AG09309 (cell line): ENCODE data around the gene FBXL19.

ENCODE experiments used
- DNase-seq: peaks from one replicate; pipeline ENCODE4 v3.0.0-alpha.2; 2010; ENCODE audit warnings: low read depth
- H3K4me3 ChIP-seq: 2 replicates; pipeline ENCODE4 v1.5.1; 2011; ENCODE audit warnings: mild to moderate bottlenecking, low read depth, low read length, moderate library complexity; ENCODE audit not compliant: control insufficient read depth
- TF ChIP-seq, protein P1 (sequence below): IDR thresholded peaks from 2 replicates; pipeline ENCODE4 v1.5.1; 2011; ENCODE audit warnings: mild to moderate bottlenecking, low read depth, low read length, inconsistent platforms; ENCODE audit not compliant: insufficient read depth, control insufficient read depth; ENCODE audit errors: missing control alignments

Gene FBXL19

DNA sequence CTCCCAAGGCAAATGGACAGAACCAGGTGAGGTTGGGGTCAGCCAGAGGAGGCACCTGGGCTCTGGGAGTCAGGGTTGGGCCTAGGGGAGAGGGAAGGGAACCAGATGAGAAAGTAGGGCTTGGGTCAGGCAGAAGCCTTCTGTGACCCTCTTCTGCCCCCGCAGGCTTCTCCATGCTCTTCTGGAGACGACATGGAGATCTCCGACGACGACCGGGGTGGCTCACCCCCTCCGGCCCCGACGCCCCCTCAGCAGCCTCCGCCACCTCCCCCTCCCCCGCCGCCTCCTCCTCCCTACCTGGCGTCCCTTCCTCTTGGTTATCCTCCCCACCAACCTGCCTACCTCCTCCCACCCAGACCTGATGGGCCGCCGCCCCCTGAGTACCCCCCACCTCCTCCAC lies 42.1 kb downstream of the FBXL19 start:
- DNase-seq, result no peak
- TF ChIP-seq, protein P1, sequence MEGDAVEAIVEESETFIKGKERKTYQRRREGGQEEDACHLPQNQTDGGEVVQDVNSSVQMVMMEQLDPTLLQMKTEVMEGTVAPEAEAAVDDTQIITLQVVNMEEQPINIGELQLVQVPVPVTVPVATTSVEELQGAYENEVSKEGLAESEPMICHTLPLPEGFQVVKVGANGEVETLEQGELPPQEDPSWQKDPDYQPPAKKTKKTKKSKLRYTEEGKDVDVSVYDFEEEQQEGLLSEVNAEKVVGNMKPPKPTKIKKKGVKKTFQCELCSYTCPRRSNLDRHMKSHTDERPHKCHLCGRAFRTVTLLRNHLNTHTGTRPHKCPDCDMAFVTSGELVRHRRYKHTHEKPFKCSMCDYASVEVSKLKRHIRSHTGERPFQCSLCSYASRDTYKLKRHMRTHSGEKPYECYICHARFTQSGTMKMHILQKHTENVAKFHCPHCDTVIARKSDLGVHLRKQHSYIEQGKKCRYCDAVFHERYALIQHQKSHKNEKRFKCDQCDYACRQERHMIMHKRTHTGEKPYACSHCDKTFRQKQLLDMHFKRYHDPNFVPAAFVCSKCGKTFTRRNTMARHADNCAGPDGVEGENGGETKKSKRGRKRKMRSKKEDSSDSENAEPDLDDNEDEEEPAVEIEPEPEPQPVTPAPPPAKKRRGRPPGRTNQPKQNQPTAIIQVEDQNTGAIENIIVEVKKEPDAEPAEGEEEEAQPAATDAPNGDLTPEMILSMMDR, result no peak
- no peak overlapping the region for H3K4me3 ChIP-seq

DNA sequence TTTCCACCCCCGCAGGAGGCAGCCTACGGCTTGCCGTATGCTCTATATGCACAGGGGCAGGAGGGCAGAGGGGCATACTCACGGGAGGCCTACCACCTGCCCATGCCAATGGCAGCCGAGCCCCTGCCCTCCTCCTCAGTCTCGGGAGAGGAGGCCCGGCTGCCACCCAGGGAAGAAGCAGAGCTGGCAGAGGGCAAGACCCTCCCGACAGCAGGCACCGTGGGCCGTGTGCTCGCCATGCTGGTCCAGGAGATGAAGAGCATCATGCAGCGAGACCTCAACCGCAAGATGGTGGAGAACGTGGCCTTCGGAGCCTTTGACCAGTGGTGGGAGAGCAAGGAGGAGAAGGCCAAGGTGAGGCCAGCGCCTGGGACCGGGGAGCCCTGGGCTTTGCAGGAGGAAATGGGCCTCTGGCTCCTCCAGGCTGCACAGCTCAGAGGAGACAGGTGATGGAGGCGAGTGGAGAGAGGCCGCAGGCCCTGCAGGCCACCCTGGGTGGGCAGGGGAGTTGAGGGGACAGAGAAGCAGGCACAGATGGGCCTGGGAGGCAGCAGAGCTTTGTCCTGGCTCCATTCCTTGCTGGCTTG lies 42.8 kb downstream of the FBXL19 start:
- H3K4me3 ChIP-seq, result no peak overlapping the region
- TF ChIP-seq, protein P1, result no peak
- no peak for DNase-seq

DNA sequence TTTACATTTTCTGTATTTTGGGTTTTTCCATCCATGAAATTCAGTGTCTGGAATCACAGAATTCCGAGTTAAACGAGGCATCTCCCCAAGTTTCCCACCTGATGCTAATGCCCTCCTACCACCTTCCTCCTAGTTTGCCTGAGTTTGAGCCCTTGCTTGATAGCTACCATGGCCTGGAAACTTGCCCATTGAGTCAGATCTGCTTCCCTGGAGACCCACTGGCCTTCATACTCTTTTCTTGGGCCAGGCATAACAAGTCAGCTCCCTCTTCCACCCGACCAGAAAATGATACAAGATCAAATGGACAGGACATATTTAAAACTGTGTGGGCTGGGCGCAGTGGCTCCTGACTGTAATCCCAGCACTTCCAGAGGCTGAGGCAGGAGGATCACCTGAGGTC lies 44.4 kb downstream of the FBXL19 start:
- H3K4me3 ChIP-seq, result no peak overlapping the region
- TF ChIP-seq, protein P1, result no peak
- no peak for DNase-seq

DNA sequence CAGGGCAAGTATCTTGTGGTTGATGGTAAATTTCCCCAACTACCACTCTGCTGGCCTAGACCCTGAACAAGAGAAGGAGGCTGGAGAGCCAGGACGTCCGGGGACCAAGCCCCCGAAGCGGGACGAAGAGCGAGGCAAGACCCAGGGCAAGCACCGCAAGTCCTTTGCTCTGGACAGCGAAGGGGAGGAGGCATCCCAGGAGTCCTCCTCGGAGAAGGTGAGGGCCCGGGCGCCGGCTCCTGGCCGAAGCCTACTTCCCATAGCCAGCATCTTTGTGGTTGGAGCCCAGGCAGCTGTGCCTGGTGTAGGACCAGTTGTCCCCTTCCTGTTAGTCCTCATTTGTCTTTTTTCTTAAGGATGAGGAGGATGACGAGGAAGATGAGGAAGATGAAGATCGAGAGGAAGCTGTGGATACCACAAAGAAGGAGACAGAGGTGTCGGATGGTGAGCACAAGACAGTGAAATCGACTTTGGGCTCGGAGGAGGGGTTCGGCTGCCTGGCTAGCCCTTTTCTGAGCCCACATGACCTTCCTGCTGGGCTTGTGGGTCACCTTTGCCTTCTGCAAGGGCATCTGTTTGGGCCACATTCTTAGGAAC lies 46.0 kb downstream of the FBXL19 start:
- H3K4me3 ChIP-seq, result no peak overlapping the region
- DNase-seq, result no peak
- TF ChIP-seq, protein P1, result no peak

DNA sequence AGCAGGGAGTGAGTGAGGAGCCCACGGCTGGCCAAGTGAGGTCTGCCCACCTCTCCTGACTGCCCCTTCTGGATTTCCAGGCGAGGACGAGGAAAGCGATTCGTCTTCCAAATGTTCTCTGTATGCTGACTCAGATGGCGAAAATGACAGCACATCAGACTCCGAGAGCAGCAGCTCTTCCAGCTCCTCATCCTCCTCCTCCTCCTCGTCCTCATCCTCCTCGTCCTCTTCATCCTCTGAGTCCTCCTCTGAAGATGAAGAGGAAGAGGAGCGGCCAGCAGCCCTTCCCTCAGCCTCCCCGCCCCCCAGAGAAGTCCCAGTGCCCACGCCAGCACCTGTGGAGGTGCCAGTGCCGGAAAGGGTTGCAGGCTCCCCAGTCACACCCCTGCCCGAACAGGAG lies 47.9 kb downstream of the FBXL19 start:
- DNase-seq, result no peak
- TF ChIP-seq, protein P1, result no peak

DNA sequence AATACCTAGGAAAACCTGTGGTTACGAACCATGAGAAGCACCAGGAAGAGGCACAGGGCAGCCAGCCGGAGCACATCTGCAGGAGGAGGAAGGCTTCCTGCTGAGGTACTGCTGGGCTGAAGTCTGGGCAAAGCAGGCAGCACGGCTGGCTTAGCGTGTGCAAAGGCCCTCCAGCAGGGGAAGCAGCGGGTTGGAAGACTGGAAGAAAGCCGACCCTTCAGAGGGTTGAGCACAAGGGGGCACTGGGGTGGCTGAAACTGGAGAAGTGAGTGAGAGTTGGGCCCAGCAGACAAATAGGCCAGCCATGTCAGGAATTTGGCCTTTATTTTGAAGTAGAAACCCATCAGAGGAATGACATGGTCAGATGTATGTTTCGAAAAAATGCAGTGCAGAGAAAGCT lies 49.5 kb downstream of the FBXL19 start:
- no peak for DNase-seq
- TF ChIP-seq, protein P1, result peak; percentile 3
- no peak overlapping the region for H3K4me3 ChIP-seq

More for the DNA sequence above, 47.9 kb downstream of the FBXL19 start:
- H3K4me3 ChIP-seq, result no peak overlapping the region
